ENCODE measurements around the gene KCTD16.

Gene KCTD16

GRCh38 chr5:144310621-144311020 lies 139.9 kb downstream of the KCTD16 start:
- no peaks in the 10 kb centered on the region for H3K4me1 ChIP-seq (ENCODE audit: control insufficient read depth, insufficient read depth, low read length)
- no peaks in the 10 kb centered on the region for H3K9me3 ChIP-seq (ENCODE audit: control insufficient read depth, insufficient read depth, low read depth, low read length)
- no peak overlapping the region for H3K27ac ChIP-seq (ENCODE audit: extremely low read depth, low read depth, low read length)
- H3K4me3 ChIP-seq (ENCODE audit: low read depth, low read length), result no peak overlapping the region
- TF ChIP-seq ZNF112 (tag by site-specific recombination; IDR thresholded peaks at IDR 0.05), result no peak
- H3K36me3 ChIP-seq (ENCODE audit: control insufficient read depth in 2 of 2, insufficient read depth in 1 of 2, low read length in 2 of 2), result no peaks in the 10 kb centered on the region
- ChIA-PET POLR2A (no interaction called here), CTCF (interaction anchor here (1.2 kb wide), 1 partner anchor 107 kb away, joined by 3 read pairs; no protein-coding TSS in a partner anchor)

- TF ChIP-seq ZNF843 (tag by site-specific recombination; IDR thresholded peaks at IDR 0.05), result no peak
- TF ChIP-seq ZNF660 (tag by site-specific recombination; IDR thresholded peaks at IDR 0.05), result no peak
- no peak for TF ChIP-seq PRDM1 (tag by site-specific recombination; IDR thresholded peaks at IDR 0.05)
- no peak for TF ChIP-seq ZNF121 (tag by site-specific recombination; IDR thresholded peaks at IDR 0.05)
- no peak for TF ChIP-seq ZNF426 (tag by site-specific recombination; IDR thresholded peaks at IDR 0.05)
- no peak for TF ChIP-seq TSHZ1 (tag by site-specific recombination; IDR thresholded peaks at IDR 0.05; ENCODE audit: borderline replicate concordance)
- no peak for TF ChIP-seq FEZF1 (tag by site-specific recombination; IDR thresholded peaks at IDR 0.05)
- no peak for TF ChIP-seq ZFP37 (tag by site-specific recombination; IDR thresholded peaks at IDR 0.05)
- TF ChIP-seq ZNF416 (tag by site-specific recombination; IDR thresholded peaks at IDR 0.05), result no peak
- TF ChIP-seq ZNF155 (tag by site-specific recombination; IDR thresholded peaks at IDR 0.05), result no peak
- no peak for TF ChIP-seq ZNF530 (tag by site-specific recombination; IDR thresholded peaks at IDR 0.05; ENCODE audit: low read depth)
- no peak for TF ChIP-seq ZFP69B (tag by site-specific recombination; IDR thresholded peaks at IDR 0.05)
- TF ChIP-seq ZBTB21 (tag by site-specific recombination; IDR thresholded peaks at IDR 0.05), result no peak
- TF ChIP-seq ZNF626 (tag by site-specific recombination; IDR thresholded peaks at IDR 0.05), result no peak
- TF ChIP-seq IKZF3 (tag by site-specific recombination; IDR thresholded peaks at IDR 0.05), result no peak
- Histone ChIP-seq H3K27ac (ENCODE audit: extremely low read depth, low read depth, low read length) (no peak overlapping the region), H3K4me1 (ENCODE audit: control insufficient read depth, insufficient read depth, low read length) (no peaks in the 10 kb centered on the region), H3K9me3 (ENCODE audit: control insufficient read depth, insufficient read depth, low read depth, low read length) (no peaks in the 10 kb centered on the region), H3K4me3 (ENCODE audit: low read depth, low read length) (no peak overlapping the region), H3K36me3 (ENCODE audit: control insufficient read depth in 2 of 2, insufficient read depth in 1 of 2, low read length in 2 of 2) (no peaks in the 10 kb centered on the region)
- ChIA-PET CTCF (interaction anchor here (0.6 to 0.7 kb wide), 2 partner anchors 14 to 207 kb away, joined by 3 to 5 read pairs; no protein-coding TSS in a partner anchor), POLR2A (no interaction called here)
Observed at GRCh38 chr5:144313147-144313726, 142.6 kb downstream of the KCTD16 start.

GRCh38 chr5:144315026-144315425 lies 144.4 kb downstream of the KCTD16 start:
- CTCF ChIA-PET, result no interaction called here
- TF ChIP-seq MYNN (tag by site-specific recombination; IDR thresholded peaks at IDR 0.05; ENCODE audit: borderline replicate concordance), result no peak
- TF ChIP-seq GFI1B (tag by site-specific recombination; IDR thresholded peaks at IDR 0.05), result no peak
- no peak for TF ChIP-seq ZBTB49 (tag by site-specific recombination; IDR thresholded peaks at IDR 0.05; ENCODE audit: low read depth)
- TF ChIP-seq ZNF701 (tag by site-specific recombination; IDR thresholded peaks at IDR 0.05), result no peak
- no peak for TF ChIP-seq ZNF366 (tag by site-specific recombination; conservative IDR thresholded peaks at IDR 0.05)
- no peak for TF ChIP-seq ZNF157 (tag by site-specific recombination; IDR thresholded peaks at IDR 0.05)
- TF ChIP-seq ZNF677 (tag by site-specific recombination; IDR thresholded peaks at IDR 0.05), result no peak
- TF ChIP-seq ZFP3 (tag by site-specific recombination; IDR thresholded peaks at IDR 0.05; ENCODE audit: low read depth), result no peak
- TF ChIP-seq ZNF645 (tag by site-specific recombination; IDR thresholded peaks at IDR 0.05), result no peak

More at GRCh38 chr5:144315026-144315425, 144.4 kb downstream of the KCTD16 start:
- Histone ChIP-seq H3K27ac (ENCODE audit: extremely low read depth, low read depth, low read length) (no peak overlapping the region), H3K4me1 (ENCODE audit: control insufficient read depth, insufficient read depth, low read length) (no peaks in the 10 kb centered on the region), H3K4me3 (ENCODE audit: low read depth, low read length) (no peak overlapping the region), H3K36me3 (ENCODE audit: control insufficient read depth in 2 of 2, insufficient read depth in 1 of 2, low read length in 2 of 2) (no peaks in the 10 kb centered on the region), H3K9me3 (ENCODE audit: control insufficient read depth, insufficient read depth, low read depth, low read length) (no peaks in the 10 kb centered on the region)
- POLR2A ChIA-PET, result no interaction called here
